GM12878 (cell line): ENCODE measurements around the gene OPCML. TPM values are rescaled to one million over a fixed set of nuclear protein-coding genes. Genes with fewer than 3 reads are reported as not detected.

ENCODE experiments used
- ATAC-seq: fragments of 200-7000 bp; cut with Tn5 transposase; 3 replicates; pipeline ENCODE4 v1.9.1; 2020; ENCODE audit warnings: mild to moderate bottlenecking, moderate library complexity
- BruUV-seq: library from RNA; stranded (reverse); fragments of 400-500 nt; replicated peaks from 2 replicates; lab custom pipeline; 2021; lab: Mats Ljungman, UMichigan
- CTCF ChIA-PET: fragments of 300-600 bp; sonication (Branson Sonifier 250); formaldehyde crosslinking; extraction: SDS; loops from one replicate; lab custom pipeline; 2021; ENCODE audit warnings: inconsistent platforms; lab: Yijun Ruan, JAX
- POLR2A ChIA-PET: fragments of 350-600 bp; formaldehyde crosslinking; extraction: SDS; loops from one replicate; lab custom pipeline; 2021; ENCODE audit warnings: inconsistent platforms; lab: Charles Lee
- RAD21 ChIA-PET: fragments of 300-600 bp; sonication (Branson Sonifier 250); formaldehyde crosslinking; loops from one replicate; lab custom pipeline; 2023; ENCODE audit warnings: antibody characterized with exemption; ENCODE audit not compliant: unreplicated experiment; lab: Charles Lee
- SMC1A ChIA-PET: fragments of 300-600 bp; sonication (Branson Sonifier 250); formaldehyde crosslinking; loops from one replicate; lab custom pipeline; 2023; ENCODE audit not compliant: unreplicated experiment, uncharacterized antibody; lab: Charles Lee
- DNase-seq: peaks from one replicate; pipeline ENCODE4 v3.0.0-alpha.2; 2011; ENCODE audit warnings: low read depth, low spot score
- FAIRE-seq: peaks from 3 replicates; lab custom pipeline; 2011; peaks lifted over from hg19 to GRCh38; lab: Jason Lieb, UNC
- H2AFZ ChIP-seq: 2 replicates; pipeline ENCODE4 v1.6.0; 2011; ENCODE audit warnings: low read depth, low read length, control low read depth; ENCODE audit not compliant: control insufficient read depth
- H3K27ac ChIP-seq: 2 replicates; pipeline ENCODE4 v1.5.1; 2011; ENCODE audit warnings: control low read depth; ENCODE audit not compliant: control insufficient read depth, insufficient read depth
- H3K27me3 ChIP-seq, 2 experiments: replicated peaks in 1 of 2; 2 replicates each; pipeline versions ENCODE4 v1.6.0 to v1.6.1; 2011; ENCODE audit warnings: low read length in 1 of 2; ENCODE audit not compliant: control insufficient read depth in 2 of 2, insufficient read depth in 2 of 2
- H3K36me3 ChIP-seq, 2 experiments: 2 replicates each; pipeline ENCODE4 v1.5.1; 2011; ENCODE audit warnings: low read length in 1 of 2; ENCODE audit not compliant: control insufficient read depth in 2 of 2, insufficient read depth in 2 of 2
- H3K4me1 ChIP-seq: 2 replicates; pipeline ENCODE4 v1.6.1; 2011; ENCODE audit warnings: mild to moderate bottlenecking, low read length, moderate library complexity, mixed read lengths; ENCODE audit not compliant: control insufficient read depth, insufficient read depth
- H3K4me2 ChIP-seq: 2 replicates; pipeline ENCODE4 v1.6.0; 2011; ENCODE audit warnings: control low read depth; ENCODE audit not compliant: control insufficient read depth, insufficient read depth
- H3K4me3 ChIP-seq: fragments of 200-600 bp; sonication (generic); 2 replicates; pipeline ENCODE4 v1.5.1; 2016
- H3K79me2 ChIP-seq: 2 replicates; pipeline ENCODE4 v1.6.0; 2011; ENCODE audit warnings: low read length; ENCODE audit not compliant: control insufficient read depth, insufficient read depth
- H3K9ac ChIP-seq: 2 replicates; pipeline ENCODE4 v1.8.0; 2011; ENCODE audit warnings: low read length, control low read depth, mixed read lengths; ENCODE audit not compliant: control insufficient read depth, insufficient read depth
- H3K9me3 ChIP-seq: replicated peaks from 3 replicates; pipeline ENCODE4 v1.5.1; 2011; ENCODE audit warnings: mild to moderate bottlenecking, low read length; ENCODE audit not compliant: control insufficient read depth, insufficient read depth
- H4K20me1 ChIP-seq: 2 replicates; pipeline ENCODE4 v1.6.0; 2011; ENCODE audit not compliant: control insufficient read depth, insufficient read depth
- CBX5 ChIP-seq: sonication (generic); IDR thresholded peaks from 2 replicates; pipeline ENCODE4 v1.6.1; 2016; ENCODE audit warnings: low read depth, moderate library complexity, mild to moderate bottlenecking, inconsistent platforms
- CEBPZ ChIP-seq: fragments of 150-350 bp; IDR thresholded peaks from 2 replicates; pipeline ENCODE4 v1.6.1; 2016; ENCODE audit warnings: low read depth, low read length
- HCFC1 ChIP-seq: fragments of 150-350 bp; IDR thresholded peaks from 2 replicates; pipeline ENCODE4 v1.6.1; 2014; ENCODE audit warnings: low read length
- RB1 ChIP-seq: fragments of 450-650 bp; formaldehyde crosslinking; IDR thresholded peaks from 2 replicates; pipeline ENCODE4 v1.6.1; 2017; ENCODE audit warnings: mild to moderate bottlenecking, borderline replicate concordance
- WGBS: methylation state at CpG from one replicate; pipeline ENCODE4 v1.1.6; 2016; ENCODE audit warnings: low lambda C conversion rate; ENCODE audit not compliant: insufficient replicate concordance, insufficient coverage; ENCODE audit errors: missing lambda C conversion rate; 5-methylcytosine and 5-hydroxymethylcytosine counted together
- in situ Hi-C: fragments of 300-500 bp; cut with MboI; formaldehyde crosslinking; loops from 9 replicates; pipeline ENCODE4 v1.14.3; 2018; ENCODE audit warnings: mixed read lengths
- intact Hi-C: fragments of 100-400 bp; cut with micrococcal nuclease; formaldehyde crosslinking; loops from one replicate; pipeline ENCODE4 v1.14.2; 2022; ENCODE audit not compliant: unreplicated experiment
- polyA plus RNA-seq, 11 experiments: library from polyadenylated mRNA; depleted of rRNA in 4 of 11; unstranded in 6 of 11; stranded (reverse) in 5 of 11; fragments of >200 nt; fragmentation: Nextera tagmentation in 4 of 11; fragmentation: Illumina TruSeq in 1 of 11; extraction: Ambion mirVana in 4 of 11; extraction: Trizol in 1 of 11; gene quantifications; 1 replicate in 1 of 11; 2 replicates in 10 of 11; pipeline versions ENCODE4 v1.2.1 to v1.2.3, GENCODE V29; 2011 to 2016; ENCODE audit warnings: inconsistent platforms in 2 of 11, missing spikeins in 2 of 11, low read depth in 1 of 11
- total RNA-seq, 4 experiments: library from RNA; depleted of rRNA in 3 of 4; stranded (reverse); fragments of >200 nt in 3 of 4; fragmentation: Illumina TruSeq in 1 of 4; extraction: Trizol in 1 of 4; gene quantifications; 2 replicates each; pipeline versions ENCODE4 v1.2.1 to v1.2.3, GENCODE V29; 2013 to 2021

OPCML gene
- total and polyA plus RNA-seq, 10 of the 15 experiments (the other 5 are each of a cell fraction or from before 2014, with no cell fraction given): 0.84 TPM; not detected in 9

GRCh38 chr11:132590986-132591385 lies 941.3 kb downstream of the OPCML start (continued):
- no peak for TF ChIP-seq CEBPZ

- H3K9ac ChIP-seq: no peak overlapping the region
- no peaks in the 10 kb centered on the region for H3K4me1 ChIP-seq
- intact Hi-C loops: no loop called here
- 53% methylated on average over 7 of the region's 7 CpGs for WGBS
- no peak overlapping the region for H3K27ac ChIP-seq
- no peaks in the 10 kb centered on the region for H4K20me1 ChIP-seq
- H3K9me3 ChIP-seq: no peaks in the 10 kb centered on the region
- POLR2A ChIA-PET: no interaction called here
- no peak for FAIRE-seq
- no peak for DNase-seq
- H2AFZ ChIP-seq: no peak overlapping the region
- SMC1A ChIA-PET: no interaction called here
- H3K36me3 ChIP-seq: no peaks in the 10 kb centered on the region
- H3K27me3 ChIP-seq: no peaks in the 10 kb centered on the region; a peak in 1 of 4 replicates
- CTCF ChIA-PET: no interaction called here
- RAD21 ChIA-PET: no interaction called here
- TF ChIP-seq RB1 (no peak), HCFC1 (no peak), CBX5 (no peak)
- in situ Hi-C loops: no loop called here
- H3K4me3 ChIP-seq: no peak overlapping the region
- H3K4me2 ChIP-seq: no peak overlapping the region
- H3K79me2 ChIP-seq: no peaks in the 10 kb centered on the region
- ATAC-seq: no peak
- BruUV-seq: no TSS peak
Observed at GRCh38 chr11:132590554-132590953, 941.7 kb downstream of the OPCML start.
